NK-92 treated with Interleukin-12 subunit alpha and Interleukin-12 subunit beta, amount 100 ng/mL, for 24 hours (cell line): ENCODE measurements around the gene TUNAR.

ENCODE experiments used
- DNase-seq: peaks from one replicate; lab custom pipeline; 2025; lab: John Stamatoyannopoulos, UW

The TUNAR gene

DNA sequence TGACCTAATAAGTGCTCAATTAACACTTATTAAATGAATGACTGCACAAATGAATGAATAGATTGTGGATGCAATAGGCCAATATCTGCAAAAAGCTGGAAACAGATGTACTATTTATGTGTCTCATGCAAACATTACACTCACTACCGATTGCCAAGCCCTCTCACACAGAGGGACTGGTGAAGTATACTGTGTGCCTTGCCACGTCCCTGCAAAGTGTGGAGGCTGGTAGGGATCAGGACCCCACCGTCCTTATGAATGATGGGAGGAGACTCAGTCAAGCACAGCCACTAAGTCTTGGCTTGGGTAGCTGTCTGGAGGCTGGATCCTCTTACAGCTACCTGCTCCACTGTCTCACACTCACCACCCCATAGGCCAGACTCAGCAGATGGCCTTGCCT, 3.9 kb upstream of the TUNAR start:
- DNase-seq, result no peak

DNA sequence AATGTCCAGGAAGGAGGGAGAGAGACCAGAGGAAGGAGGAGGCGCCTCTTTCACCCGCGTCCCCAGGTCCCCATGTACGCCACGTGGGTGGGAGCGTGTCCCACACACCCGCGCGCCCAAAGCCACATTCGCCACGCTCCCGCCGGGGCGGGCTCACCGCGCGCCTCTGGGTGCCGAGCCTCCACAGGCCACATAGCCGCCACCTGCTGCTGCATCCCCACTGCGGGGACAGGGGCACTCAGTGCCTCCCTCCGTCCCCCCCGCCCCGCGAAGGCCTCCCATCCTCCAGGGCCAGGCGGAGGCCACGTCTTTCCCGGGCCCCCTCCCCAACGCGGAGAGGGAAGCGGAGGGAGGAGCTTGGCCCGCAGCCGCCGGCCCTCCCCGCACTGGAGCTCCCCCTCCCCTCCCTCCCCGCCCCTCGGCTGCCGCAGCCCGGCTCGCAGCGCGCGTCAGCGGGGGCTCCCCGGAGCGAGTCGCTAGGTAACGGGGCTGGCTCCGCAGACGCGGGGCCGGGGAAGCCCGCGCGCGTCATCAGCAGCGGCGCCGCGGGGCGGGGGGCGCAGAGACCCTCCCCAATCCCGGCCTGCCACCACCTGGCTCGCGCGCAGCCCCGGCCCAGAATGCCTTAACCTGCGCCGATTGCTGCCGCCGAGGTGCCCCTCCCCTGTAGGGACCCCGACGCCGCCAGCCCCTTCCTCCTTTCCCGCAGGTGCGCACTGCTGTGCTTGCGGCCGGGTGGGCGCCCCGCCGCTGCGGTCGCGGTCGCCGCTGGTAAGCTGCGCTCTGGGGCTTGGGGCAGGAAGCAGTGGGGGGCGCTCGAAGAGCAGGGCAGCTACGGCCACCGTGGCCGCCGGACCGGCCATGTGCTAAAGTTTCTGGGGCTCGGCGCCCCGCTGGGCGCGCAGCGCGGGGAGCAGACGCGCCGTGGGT, 536 bp upstream of the TUNAR start:
- no peak for DNase-seq

DNA sequence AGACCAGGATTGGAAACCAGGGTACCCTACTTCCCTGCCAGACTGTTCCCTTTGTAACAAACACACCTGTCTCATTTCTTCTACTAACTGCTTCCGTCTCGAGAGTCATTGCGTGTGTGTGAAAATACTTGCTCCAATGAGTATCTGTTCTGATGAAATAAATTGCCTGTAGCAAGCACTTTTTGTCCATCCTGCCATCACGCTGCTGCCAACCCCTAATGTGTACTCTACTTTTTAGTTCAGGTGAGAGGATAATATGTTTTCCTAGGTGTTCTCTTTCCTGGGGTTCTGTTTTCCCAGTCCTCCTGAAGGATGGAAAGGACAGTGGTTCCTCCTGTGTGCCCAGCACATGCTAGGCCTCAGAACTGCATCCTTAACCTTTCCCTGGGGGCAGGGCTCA, 1.0 kb downstream of the TUNAR start:
- no peak for DNase-seq

DNA sequence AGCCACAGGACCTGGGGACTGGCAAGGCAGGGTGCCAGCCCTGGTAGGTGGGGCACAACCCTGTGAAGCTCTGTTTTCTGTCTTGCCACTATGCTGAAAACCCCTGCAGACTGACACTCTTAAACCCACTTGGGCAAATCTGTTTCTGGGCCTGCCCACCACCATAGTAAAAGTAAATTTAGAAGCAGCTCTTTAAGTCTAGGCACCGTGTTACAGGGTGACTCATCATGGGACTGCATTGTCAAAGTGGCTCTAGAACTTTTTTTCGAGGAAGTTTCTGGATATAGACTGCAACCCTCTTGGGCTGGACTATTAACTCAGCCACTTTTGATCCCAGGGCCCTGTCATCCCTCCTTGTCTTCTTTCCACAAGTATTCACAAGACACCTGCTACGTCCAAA, 7.7 kb downstream of the TUNAR start:
- no peak for DNase-seq

DNA sequence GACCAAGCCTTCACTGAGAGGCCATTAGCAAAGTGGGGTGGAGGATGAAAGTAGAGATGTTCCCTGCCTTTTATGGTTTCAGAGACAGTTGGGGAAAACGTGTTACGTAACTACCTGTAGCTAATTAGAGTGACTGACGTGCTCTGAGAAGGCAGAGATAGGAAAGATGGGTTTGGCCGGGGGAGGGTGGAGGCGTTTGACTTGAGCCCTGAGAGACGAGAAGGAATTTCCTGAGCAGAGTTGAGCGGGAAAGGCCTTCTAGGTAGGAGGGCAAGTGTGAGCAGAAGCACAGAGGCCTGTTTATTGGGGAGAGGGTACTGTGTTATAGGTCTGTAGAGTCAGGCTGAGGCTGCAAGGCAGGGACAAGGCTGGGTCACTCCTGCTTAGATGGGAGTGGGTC, 8.6 kb downstream of the TUNAR start:
- DNase-seq, result no peak

DNA sequence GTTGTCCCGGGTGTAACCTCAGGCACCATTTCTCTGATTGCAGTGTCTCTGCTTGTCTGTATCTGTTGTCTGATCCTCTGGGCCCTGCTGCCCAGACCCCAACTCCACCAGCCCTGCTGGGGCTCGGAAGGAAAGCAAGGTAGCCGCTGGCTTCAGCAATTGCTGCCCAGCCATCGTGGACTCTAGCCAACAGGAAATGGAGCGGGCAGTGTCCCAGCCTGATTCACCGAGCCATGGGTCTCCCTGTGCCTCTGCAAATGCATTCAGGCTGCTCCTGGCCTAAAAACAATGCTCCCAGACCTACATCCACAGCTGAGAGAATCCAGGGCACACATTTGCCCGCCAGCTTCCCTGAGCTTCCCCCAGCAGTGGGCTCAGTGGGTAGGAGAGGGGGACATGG, 9.2 kb downstream of the TUNAR start:
- no peak for DNase-seq

DNA sequence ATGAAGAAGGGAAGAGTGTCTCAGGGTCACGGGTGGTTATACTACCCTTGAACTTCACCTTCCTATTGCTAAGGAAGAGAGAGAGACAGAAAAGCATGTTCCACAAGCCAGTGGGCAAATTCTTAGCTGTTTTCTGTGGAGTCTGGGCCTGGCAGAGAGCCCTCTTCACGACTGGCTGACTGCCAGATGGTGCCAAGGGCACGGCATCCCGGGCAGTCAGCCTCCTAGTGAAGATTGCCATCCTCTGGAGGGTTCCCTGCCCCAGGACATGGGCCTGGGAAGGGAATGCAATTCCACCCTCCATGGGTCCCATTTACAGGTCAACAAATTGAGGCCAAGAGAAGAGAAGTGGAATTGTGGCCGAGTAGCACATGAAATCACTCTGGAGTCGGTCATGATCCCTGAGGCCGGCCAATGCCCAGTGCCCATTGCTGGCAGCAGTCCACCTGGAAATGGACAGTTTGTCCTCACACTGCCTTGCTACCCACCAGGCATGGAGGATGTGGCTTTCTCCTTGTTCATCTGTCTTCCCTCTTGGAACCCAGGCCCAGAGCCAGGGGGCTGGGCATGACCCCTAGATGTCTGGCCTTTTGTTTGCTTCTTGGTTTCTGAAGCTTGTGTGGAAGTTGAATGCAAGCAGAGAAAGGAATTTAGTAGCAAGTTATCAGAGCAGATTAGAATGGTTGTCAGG, 9.9 kb downstream of the TUNAR start:
- no peak for DNase-seq

DNA sequence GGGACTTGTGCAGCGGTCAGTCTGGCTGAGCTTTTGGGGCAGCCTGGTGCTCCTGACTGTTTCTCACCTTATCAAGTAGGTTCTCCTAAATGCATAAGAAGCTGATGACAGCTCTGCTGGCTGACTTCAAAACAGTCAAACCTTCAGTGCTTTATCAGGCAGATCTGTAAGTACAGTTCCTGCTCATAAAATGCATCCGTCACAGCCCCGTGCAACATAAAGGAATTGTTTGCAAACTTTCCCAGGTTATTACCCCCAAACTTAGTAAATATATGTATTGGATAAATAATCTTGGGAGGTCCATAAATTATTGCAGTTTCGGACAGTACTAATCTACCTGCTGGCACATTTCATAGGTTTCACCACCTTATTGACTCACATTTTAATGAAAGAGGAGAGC, 10.7 kb downstream of the TUNAR start:
- DNase-seq, result no peak

DNA sequence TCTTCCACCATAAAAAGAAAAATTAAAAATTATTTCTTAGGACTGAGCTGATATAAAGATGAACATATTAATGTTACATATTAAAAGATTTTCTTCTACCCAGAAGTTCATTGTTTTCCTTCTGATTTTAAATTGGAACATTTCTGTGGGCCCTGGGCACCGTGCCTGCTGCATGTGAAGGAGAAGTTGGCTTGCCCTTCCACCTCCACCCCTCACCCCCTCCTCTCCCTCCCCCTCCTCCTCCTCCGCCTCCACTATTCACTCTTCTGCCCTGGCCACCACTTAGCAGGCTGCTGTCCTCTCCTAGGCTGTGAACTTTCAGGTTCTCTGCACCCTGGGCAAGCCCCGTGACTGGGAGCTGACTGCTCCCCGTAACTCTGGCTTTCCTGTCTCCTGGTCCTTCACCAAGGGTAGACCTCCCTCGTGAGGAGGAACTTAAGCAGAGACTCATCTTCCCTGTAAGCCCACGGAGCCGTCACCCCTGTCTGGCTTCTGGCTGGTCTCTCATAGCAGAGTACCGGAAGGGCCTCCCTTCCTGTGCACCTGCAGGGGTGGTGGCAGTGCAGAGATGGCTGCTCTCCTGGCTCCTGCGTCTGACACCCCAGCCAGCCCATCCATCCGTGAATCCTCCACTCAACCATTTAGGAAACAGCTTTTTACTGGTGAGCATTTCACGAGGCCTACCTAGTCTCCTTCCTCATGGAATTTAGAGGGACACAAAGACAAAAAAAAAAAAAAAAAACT, 12.8 kb downstream of the TUNAR start:
- DNase-seq, result no peak

DNA sequence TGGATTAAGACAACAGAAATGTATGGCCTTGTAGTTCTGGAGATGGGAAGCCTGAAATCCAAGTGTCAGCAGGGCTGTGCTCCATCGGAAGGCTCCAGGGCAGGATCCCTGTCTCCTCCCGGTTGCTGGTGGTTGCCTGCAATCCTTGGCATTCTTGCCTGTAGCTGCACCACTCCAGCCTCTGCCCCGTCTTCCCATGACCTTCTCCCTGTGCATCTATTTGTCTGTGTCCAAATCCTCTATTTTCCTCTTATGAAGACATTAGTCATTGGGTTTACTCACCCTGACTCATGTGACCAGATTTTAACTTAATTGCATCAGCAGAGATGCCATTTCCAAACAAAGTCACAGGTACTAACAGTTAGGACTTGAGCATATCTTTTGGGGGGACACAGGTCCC, 15.1 kb downstream of the TUNAR start:
- no peak for DNase-seq

DNA sequence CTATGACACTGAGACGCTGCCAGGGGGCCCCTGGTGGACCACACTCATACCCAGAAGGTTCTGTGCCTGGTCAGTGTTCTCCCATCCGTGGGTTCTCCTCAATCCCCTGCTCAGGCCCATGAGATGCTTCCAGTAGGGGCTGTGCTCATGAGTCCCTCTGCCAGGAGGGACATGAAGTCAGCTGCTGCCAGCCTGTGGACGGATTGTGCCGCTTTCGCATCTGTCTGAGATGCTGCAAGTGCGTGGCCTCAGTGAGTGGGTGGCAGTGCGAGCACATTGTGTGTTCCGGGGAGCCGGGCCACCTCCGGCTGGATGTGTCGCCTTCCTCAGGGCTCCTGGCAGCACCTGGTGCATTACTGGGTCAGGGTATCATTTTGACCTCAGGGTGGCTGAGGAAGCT, 15.5 kb downstream of the TUNAR start:
- no peak for DNase-seq

DNA sequence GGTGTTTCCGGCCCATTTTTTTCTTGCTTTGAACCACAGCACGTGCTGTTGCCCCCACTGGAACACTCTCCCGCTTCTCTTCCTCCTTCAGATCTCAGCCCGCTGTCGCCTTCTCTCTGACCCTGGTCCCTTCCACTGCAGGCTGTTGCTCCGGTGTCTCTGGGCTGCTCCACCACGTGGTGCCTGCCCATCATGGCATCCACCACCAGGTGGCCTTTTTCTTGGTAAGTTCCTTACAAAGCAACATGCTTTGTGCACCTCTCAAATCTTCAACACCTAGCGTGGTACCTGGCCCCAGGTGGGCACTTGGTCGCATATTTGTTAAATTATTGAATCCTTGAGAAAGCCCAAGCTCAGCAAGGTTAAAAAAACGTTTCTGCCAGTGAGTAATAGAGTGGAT, 19.1 kb downstream of the TUNAR start:
- no peak for DNase-seq

DNA sequence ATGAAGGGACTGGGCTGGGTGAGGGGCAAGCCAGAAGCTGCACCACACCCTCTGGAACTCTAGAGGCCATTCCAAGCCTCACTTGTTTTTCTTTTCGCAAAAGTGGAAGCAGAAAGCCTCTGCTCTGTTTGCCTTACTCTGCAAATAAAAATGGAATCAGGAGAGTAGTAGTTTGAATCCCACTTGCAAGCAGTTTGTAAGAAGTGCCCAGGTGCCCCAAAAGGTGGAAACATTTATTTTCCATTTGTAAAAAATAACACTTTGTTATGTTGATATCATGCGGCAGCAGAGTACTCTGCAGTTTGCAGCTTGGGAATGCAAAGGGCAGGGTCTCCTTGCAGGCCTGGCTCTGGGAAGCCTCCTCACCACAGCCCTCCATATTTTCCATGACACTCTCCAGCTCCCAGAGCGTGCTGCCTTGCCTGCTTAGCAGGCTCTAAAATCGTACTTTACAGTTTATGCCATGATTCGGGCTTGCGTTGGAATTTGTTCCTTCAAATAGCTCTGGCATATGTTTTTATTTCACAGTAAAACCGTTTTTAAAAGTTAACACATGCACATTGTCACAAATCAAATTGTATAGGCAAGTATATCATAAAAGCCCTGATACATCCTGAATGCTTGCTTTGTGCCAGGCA, 20.0 kb downstream of the TUNAR start:
- DNase-seq, result no peak

DNA sequence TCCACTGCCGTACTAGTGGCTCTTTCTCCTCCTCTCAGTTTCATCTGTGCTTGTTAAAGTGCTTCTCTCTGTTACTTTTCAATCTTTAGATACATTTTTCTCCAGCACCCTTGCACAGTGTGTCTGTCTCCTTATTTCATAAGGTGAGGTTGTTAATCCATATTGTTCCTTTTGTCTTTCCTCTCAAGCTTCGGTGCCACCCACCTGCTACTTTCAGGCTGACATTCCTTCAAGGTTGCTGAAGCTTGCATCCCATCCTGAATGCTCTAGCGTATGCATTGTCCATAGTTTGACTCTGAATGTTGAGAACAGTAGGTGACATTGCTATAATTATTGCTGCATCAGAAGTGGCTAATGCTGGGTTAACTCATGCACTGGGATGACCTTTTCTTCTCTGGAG, 20.6 kb downstream of the TUNAR start:
- DNase-seq, result no peak

DNA sequence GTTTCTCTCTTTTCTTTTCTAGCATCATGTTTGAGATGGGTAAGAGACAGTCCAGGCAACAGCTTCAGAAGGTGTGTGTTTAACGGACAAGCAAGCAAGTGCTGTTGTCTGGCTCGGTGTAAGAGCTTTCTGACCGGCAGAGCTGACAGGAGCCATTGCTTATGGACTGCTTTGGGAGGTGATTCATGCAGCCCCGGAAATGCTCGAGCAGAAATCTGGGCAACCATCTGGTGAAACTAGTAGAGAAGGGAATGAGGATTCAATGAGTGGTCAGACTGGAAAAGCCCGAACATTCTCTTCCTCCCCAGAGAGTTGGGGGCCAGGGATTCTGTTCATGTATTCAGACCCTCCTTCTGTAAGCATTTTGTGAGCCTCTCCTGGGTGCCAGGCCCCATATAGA, 24.4 kb downstream of the TUNAR start:
- DNase-seq, result no peak

DNA sequence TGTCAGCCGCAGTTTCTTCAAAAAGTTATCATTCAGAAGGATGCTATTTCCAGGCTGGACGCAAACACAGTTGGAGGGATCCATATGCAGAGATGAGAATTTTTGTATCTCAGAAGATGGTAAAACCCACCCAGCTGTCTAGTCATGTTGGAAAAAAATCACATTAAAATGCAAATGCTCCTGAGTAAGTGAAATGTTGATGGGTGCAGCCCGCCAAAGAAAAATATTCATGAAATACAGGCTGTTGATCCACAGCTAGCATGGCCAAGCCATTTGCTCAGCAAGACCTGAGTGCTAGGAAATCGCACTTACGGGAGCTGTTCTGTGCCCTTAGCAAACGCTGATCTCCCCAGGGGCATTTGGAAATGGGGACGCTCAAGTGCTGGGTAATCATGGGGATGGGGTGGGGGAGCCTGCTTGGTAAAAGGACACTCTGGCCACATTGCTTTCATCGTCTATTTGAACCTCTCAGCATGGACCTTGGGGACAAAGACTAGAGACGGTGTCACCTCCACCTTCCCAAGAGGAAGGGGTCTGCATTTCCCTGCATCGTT, 25.7 kb downstream of the TUNAR start:
- DNase-seq, result no peak

DNA sequence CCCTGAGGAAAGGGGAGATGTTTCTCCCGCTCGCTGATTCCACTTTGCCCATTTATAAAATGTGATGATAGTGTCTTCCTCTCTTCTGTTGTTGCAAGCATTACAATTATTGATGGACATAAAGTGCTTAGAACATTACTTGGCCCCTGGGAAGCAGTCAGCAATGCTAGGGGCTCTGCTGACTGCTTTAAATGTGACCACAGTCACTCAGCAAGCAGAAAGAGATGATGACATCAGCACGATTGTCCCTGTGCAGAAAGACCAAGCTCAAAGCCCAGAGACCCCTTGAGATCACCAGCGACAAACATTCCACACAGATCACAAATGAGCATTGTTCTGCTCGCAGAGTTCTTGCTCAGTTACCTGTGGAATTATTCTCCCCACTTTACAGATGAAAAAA, 26.5 kb downstream of the TUNAR start:
- DNase-seq, result no peak

DNA sequence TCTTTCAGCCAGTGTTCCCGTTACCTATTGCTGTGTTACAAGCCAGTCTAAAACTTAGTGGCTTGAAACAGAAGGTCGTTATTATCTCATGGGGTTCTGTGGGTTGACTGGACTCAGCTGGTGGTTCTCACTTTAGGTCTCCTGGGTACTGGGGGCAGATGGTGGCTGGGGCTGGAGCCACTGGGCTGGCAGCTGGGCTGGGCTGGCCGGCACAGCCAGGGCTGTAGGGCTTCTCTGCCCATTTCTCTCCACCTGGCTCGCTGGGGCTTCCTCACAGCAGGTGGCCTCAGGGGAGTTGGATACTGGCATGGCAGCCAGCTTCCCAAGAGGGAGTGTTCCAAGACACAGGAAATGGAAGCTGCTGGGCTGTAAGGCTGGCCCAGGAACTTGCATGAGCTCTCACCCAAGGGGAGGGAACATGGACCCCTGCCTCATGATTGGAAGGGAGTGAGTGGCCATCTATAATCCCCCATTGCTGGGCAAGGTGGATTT, 27.0 kb downstream of the TUNAR start:
- no peak for DNase-seq

DNA sequence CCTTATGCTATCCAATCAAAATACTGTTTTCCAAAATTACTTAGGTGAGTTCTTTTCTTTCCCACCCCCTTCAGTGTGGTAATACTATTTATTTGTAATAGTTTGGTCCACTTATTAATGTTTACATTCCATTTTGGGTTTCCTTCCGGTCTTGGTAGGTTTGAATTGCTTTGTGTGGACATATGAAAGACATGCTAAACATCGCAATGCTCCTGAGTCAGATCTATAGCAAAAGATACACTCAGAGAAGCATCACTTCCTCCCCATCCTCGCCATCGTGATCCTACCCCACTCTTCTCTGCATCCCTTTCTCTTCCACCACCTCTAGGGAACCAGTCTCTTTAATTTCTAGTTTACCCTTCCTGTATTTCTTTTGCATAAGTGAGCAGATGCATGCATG, 30.0 kb downstream of the TUNAR start:
- DNase-seq, result no peak

DNA sequence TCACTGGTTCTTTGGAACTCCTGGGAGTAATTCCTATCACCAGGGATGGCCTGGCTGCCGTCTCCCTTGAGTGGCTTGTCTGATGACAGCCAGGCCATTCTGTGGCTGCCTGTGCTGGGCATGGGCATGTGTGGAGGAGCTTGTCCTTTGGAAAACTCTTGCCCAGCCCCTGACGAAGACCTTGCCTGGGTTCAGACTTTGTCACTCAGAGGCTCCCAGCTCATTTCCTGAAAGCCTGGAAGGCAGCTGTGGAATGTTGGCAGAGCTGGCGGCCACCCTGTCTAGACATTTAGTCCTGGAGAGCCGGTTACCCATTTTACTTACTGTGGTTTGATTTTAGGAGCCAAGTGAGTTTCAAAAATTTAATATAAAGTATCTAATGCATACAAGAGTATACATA, 34.0 kb downstream of the TUNAR start:
- DNase-seq, result no peak

DNA sequence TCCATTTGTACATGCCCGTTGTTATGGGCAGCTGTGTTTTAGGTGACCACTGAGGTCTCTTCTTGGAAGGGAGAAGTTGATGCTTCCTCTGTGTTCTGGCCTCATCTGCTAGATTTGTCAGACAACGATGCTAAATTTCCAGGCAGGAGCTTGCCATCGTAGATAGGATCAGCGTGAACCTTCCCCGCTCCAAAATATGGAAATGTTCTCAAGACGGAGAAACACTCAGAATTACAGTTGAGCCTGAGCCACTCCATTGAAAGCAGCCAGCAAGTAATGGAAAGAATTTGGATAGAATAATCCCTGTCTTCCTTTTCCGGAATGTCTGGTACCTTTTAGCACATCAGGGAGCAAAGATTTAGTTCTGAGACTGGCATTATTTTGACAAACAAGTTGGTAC, 34.8 kb downstream of the TUNAR start:
- no peak for DNase-seq

DNA sequence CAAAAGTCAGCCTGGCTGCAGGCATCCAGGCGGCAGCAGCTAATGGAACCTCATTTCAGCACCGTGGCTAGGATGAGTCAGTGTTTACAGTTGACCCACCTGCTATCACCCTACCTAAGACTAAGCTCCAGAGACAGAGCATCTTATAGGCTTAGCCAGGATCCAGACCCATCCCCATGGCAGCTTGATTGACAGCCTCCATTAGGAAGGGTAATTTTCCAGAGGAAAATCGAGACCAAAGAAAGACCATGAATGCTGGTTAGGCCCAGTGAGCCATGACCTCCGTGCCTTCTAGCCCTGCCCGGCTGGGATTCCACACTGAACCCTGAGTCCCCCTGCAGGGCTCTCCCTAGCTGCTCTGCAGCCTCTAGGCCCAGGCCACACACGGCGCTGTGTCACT, 38.7 kb downstream of the TUNAR start:
- no peak for DNase-seq
